Neural crest cell (in vitro differentiated cells): ENCODE data around the gene TOMM40L. TPM values are rescaled to one million over a fixed set of nuclear protein-coding genes. Genes with fewer than 3 reads are reported as not detected.

ENCODE experiments used
- DNase-seq: peaks from one replicate; pipeline ENCODE4 v3.0.0; 2021; ENCODE audit warnings: low read depth, mixed read lengths, low spot score
- H3K27ac Mint-ChIP-seq: one replicate; pipeline ENCODE4 v1.8.0; 2021; ENCODE audit warnings: mild to moderate bottlenecking, mixed read lengths; ENCODE audit not compliant: unreplicated experiment
- H3K27me3 Mint-ChIP-seq: 2 replicates; pipeline ENCODE4 v1.8.0; 2021; ENCODE audit warnings: low read depth, mild to moderate bottlenecking, mixed read lengths
- H3K36me3 Mint-ChIP-seq: 2 replicates; pipeline ENCODE4 v1.8.0; 2021; ENCODE audit warnings: low read depth, mild to moderate bottlenecking, mixed read lengths
- H3K4me1 Mint-ChIP-seq: 2 replicates; pipeline ENCODE4 v1.8.0; 2021; ENCODE audit warnings: mixed read lengths
- H3K4me3 Mint-ChIP-seq: one replicate; pipeline ENCODE4 v1.8.0; 2021; ENCODE audit warnings: mild to moderate bottlenecking, mixed read lengths
- H3K9me3 Mint-ChIP-seq: 2 replicates; pipeline ENCODE4 v1.8.0; 2021; ENCODE audit warnings: mixed read lengths
- total RNA-seq: library from RNA; stranded (reverse); gene quantifications from 2 replicates; pipeline ENCODE4 v1.2.1, GENCODE V29; 2021
- TF ChIP-seq, protein P1 (sequence below): fragments of 200-600 bp; sonication (generic); conservative IDR thresholded peaks from 2 replicates; pipeline ENCODE4 v1.5.0; 2021; ENCODE audit warnings: antibody characterized with exemption, mild to moderate bottlenecking

TOMM40L gene
- total RNA-seq, 1 donor from 2014 or later = 17.2 TPM

DNA sequence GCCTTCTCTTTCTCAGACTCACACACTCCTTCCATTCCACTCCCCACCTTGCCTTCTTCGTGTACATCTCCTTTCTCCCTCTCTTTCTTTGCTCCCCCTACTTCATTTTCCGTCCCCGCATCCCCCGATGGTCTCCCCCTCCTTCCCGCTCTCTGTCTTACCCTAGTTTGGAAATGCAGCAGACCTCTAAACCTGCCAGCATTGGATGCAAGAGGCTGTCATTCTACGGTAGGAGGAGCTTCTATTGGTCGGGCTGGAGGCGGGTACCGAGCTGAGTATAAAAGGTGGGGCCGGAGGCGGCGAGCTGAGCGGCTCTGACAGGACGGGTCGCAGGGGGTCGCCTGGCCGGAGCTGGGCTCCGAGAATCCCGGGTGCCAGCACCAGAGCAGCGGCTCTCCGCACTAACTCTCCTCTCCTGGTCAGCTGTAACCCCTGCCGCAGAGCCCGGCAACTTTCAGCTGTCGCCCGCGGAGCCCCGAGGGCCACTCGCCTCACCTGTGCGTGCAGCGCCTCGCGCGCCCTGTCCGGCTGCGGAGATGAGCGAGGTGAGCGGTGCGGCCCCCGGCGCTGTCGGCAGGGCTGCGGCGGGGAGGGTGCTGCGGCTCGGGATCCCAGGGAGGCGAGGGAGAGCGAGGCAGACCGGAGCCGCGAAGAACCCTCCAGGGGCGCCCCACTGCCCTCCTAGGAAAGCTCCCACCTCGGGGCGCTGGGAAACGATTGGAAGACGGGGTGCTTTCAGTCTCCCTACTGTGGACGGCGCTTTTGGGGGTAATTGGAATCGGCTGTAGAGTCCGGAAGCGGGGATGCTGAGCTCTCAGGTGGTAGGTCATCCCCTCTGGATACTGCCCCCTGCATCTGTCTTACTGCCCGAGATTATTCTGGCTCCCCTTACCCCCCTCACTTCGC is 32.8 kb downstream of the TOMM40L start, which contains the start of gene PCP4L1:
Gene PCP4L1, plus strand, starts transcription at position 307 of the 906 bp plus-strand sequence. Its CDS starts 230 bp downstream, at position 537.
- DNase-seq = peak; percentile 66
- peaks cover 10% of the 10 kb centered on the region for H3K9me3 Mint-ChIP-seq
- peaks cover 17% of the 10 kb centered on the region for H3K4me1 Mint-ChIP-seq
- no peak within 1 kb of the TSS for H3K27ac Mint-ChIP-seq
- peak within 1 kb of the TSS; percentile 83 for H3K4me3 Mint-ChIP-seq
- TF ChIP-seq, protein P1, sequence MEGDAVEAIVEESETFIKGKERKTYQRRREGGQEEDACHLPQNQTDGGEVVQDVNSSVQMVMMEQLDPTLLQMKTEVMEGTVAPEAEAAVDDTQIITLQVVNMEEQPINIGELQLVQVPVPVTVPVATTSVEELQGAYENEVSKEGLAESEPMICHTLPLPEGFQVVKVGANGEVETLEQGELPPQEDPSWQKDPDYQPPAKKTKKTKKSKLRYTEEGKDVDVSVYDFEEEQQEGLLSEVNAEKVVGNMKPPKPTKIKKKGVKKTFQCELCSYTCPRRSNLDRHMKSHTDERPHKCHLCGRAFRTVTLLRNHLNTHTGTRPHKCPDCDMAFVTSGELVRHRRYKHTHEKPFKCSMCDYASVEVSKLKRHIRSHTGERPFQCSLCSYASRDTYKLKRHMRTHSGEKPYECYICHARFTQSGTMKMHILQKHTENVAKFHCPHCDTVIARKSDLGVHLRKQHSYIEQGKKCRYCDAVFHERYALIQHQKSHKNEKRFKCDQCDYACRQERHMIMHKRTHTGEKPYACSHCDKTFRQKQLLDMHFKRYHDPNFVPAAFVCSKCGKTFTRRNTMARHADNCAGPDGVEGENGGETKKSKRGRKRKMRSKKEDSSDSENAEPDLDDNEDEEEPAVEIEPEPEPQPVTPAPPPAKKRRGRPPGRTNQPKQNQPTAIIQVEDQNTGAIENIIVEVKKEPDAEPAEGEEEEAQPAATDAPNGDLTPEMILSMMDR = no peak
- peaks cover 6% of the 10 kb centered on the region for H3K36me3 Mint-ChIP-seq
- H3K27me3 Mint-ChIP-seq = peaks cover 55% of the 10 kb centered on the region

DNA sequence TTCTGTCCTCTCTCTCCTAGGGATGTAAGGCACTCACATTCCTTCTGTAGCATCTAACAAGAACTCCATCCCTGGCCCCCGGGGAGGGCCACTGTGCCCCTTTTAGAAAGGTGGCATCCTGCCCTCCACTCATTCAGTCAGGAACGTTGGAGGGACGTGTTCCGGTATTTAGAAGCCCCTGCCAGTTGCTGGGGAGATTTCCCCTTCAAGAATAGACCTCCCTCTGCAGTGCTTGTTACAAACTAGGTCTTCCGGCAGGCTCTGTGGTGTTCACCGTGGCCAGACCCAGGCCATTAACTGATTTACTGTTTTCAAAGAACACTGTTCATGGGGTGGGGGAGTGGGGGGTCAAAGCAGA is 33.5 kb downstream of the TOMM40L start:
- peaks cover 10% of the 10 kb centered on the region for H3K9me3 Mint-ChIP-seq
- peaks cover 6% of the 10 kb centered on the region for H3K36me3 Mint-ChIP-seq
- H3K27ac Mint-ChIP-seq = no peak overlapping the region
- H3K27me3 Mint-ChIP-seq = peaks cover 55% of the 10 kb centered on the region
- peak overlapping the region; percentile 83 for H3K4me3 Mint-ChIP-seq
- DNase-seq = no peak
- TF ChIP-seq, protein P1 = no peak
- peaks cover 17% of the 10 kb centered on the region for H3K4me1 Mint-ChIP-seq

DNA sequence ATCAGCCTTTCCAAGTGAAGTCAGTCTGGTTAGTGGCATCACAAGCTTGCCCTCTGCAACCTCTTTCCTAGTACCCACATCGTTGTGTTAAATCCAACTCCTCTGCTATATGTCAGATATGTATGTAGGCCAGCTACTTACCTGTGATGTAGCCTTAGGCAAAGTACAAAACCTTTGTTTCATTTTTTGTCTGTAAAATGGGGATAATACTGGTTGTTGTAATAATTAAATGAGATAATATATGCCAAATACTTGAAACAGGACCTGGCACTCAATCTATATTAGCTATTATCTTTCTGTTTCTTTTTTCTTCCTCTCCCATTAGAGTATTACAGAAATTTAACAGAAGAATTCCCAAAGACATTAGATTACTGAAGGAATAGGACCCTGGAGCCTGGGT is 33.9 kb downstream of the TOMM40L start:
- Mint-ChIP-seq H3K4me3 (peak overlapping the region; percentile 83), H3K27ac (no peak overlapping the region), H3K36me3 (peaks cover 6% of the 10 kb centered on the region), H3K27me3 (peaks cover 58% of the 10 kb centered on the region), H3K9me3 (peaks cover 10% of the 10 kb centered on the region), H3K4me1 (peaks cover 17% of the 10 kb centered on the region)
- DNase-seq = no peak
- TF ChIP-seq, protein P1 = no peak

DNA sequence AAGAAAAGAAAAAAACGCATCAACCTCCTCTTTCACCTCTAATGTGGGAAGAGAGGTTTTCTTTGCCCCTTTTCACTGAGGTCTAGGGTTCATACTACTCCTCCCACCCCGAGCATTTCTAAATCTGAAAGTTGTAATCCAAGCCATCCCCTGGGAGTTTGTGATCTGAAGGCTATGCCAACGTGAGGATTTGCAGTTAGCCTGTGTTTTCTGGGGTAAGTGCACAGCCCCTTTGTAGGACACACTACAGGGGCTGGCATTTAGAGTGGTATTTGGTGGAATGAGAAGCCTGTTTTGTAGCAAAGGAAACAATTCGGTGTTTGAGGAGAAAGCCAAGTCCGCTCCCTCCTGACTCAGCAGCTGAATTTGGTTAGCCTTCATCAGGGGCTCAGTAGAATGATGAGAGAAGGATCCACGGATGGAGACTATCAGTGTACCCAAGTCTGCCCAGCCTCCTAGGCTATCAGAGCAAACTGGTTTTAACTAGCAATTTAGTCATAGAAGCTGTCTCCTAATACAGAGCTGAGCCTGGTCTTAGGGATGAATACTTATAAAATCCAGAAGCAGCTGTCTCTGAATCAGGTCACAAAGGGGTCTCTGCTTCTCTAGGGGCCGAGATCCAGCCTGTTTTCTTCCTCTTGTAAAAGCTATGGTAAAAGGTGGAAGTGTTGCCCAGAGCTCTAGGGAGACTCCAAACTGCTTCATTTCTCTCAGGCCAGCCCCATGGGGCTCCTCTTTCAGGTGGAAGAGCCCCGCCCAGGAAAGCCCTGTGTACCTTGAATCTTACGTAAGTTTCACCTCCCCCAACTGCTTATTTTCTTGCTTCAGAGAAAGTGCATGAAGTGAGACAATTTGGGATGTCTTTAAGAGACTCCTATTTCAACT is 34.8 kb downstream of the TOMM40L start:
- Mint-ChIP-seq H3K4me3 (peak overlapping the region; percentile 58), H3K36me3 (peaks cover 6% of the 10 kb centered on the region), H3K9me3 (peaks cover 10% of the 10 kb centered on the region), H3K27me3 (peaks cover 60% of the 10 kb centered on the region), H3K27ac (no peak overlapping the region), H3K4me1 (peaks cover 17% of the 10 kb centered on the region)
- no peak for DNase-seq
- TF ChIP-seq, protein P1 = no peak
